IMR-90 (cell line): Measurements from ENCODE around the gene TTC21A.

Experiments
- BHLHE40 ChIP-seq: fragments of 150-350 bp; IDR thresholded peaks from 2 replicates; pipeline ENCODE4 v1.6.1; 2016; ENCODE audit warnings: mild to moderate bottlenecking, low read depth, low read length
- CEBPB ChIP-seq: IDR thresholded peaks from 2 replicates; pipeline ENCODE4 v1.6.1; 2012; ENCODE audit warnings: low read depth, low read length, improper control_type of control experiment
- CHD1 ChIP-seq: IDR thresholded peaks from 2 replicates; pipeline ENCODE4 v1.6.1; 2012; ENCODE audit warnings: low read depth, low read length, improper control_type of control experiment
- ELK1 ChIP-seq: fragments of 150-350 bp; IDR thresholded peaks from 2 replicates; pipeline ENCODE4 v1.6.1; 2016; ENCODE audit warnings: low read depth, mild to moderate bottlenecking, low read length, moderate library complexity, borderline replicate concordance
- FOS ChIP-seq: fragments of 150-350 bp; IDR thresholded peaks from 2 replicates; pipeline ENCODE4 v1.6.1; 2016; ENCODE audit warnings: low read depth, low read length
- MAFK ChIP-seq: IDR thresholded peaks from 2 replicates; pipeline ENCODE4 v1.6.1; 2012; ENCODE audit warnings: low read depth, low read length, improper control_type of control experiment
- MAZ ChIP-seq: IDR thresholded peaks from 2 replicates; pipeline ENCODE4 v1.6.1; 2012; ENCODE audit warnings: low read depth, mild to moderate bottlenecking, low read length, improper control_type of control experiment, moderate library complexity, borderline replicate concordance
- MXI1 ChIP-seq: IDR thresholded peaks from 2 replicates; pipeline ENCODE4 v1.6.1; 2012; ENCODE audit warnings: low read depth, mild to moderate bottlenecking, low read length, moderate library complexity, borderline replicate concordance
- POLR2A ChIP-seq: IDR thresholded peaks from 2 replicates; pipeline ENCODE4 v1.6.1; 2012; ENCODE audit warnings: mild to moderate bottlenecking, low read depth, low read length
- RAD21 ChIP-seq: IDR thresholded peaks from 2 replicates; pipeline ENCODE4 v1.6.1; 2012; ENCODE audit warnings: low read length, improper control_type of control experiment
- RFX5 ChIP-seq: IDR thresholded peaks from 2 replicates; pipeline ENCODE4 v1.8.0; 2012; ENCODE audit warnings: low read depth, mild to moderate bottlenecking, low read length, moderate library complexity
- SMC3 ChIP-seq: fragments of 150-350 bp; IDR thresholded peaks from 2 replicates; pipeline ENCODE4 v1.6.1; 2016; ENCODE audit warnings: low read depth, mild to moderate bottlenecking, antibody characterized with exemption, low read length, moderate library complexity
- USF2 ChIP-seq: fragments of 150-350 bp; IDR thresholded peaks from 2 replicates; pipeline ENCODE4 v1.6.1; 2017; ENCODE audit warnings: mild to moderate bottlenecking, antibody characterized with exemption, low read length, low read depth
- TF ChIP-seq, protein P1 (sequence below): conservative IDR thresholded peaks from 2 replicates; pipeline ENCODE4 v1.5.1; 2012; ENCODE audit warnings: mild to moderate bottlenecking, low read depth, low read length, improper control_type of control experiment

DNA sequence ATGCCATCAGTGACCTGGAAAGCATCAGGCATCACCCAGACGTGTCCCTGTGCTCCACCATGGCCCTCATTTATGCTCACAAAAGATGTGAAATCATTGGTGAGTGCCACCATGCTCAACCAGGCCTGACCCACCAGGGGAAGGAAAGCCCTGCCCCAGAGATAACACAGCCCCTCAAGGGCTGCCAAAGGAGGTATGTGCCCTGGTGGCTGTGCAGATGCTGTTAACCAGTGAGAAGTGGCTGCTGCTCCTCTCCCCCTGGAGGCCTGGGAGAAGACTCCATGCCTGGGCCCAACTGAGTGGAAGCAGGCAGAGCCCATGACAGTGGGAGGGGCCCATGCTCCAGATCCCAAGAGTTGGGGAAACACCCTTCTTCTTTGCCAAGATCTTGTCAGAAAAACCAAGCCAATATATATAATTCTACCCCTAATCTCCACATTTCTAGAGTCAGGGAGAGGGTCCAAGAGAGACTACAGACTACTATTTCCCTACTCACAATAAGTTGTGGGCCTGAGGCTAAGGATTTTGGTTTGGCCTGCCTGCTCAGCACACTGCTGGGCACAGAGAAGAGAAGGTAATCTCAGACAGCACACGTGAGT, 2.7 kb downstream of the TTC21A start:
- TF ChIP-seq POLR2A (no peak), SMC3 (no peak), ELK1 (no peak), MAFK (no peak), USF2 (no peak), FOS (no peak), RAD21 (no peak), MXI1 (no peak), RFX5 (no peak), MAZ (no peak), CEBPB (no peak), CHD1 (no peak), BHLHE40 (no peak)
- TF ChIP-seq, protein P1, sequence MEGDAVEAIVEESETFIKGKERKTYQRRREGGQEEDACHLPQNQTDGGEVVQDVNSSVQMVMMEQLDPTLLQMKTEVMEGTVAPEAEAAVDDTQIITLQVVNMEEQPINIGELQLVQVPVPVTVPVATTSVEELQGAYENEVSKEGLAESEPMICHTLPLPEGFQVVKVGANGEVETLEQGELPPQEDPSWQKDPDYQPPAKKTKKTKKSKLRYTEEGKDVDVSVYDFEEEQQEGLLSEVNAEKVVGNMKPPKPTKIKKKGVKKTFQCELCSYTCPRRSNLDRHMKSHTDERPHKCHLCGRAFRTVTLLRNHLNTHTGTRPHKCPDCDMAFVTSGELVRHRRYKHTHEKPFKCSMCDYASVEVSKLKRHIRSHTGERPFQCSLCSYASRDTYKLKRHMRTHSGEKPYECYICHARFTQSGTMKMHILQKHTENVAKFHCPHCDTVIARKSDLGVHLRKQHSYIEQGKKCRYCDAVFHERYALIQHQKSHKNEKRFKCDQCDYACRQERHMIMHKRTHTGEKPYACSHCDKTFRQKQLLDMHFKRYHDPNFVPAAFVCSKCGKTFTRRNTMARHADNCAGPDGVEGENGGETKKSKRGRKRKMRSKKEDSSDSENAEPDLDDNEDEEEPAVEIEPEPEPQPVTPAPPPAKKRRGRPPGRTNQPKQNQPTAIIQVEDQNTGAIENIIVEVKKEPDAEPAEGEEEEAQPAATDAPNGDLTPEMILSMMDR: no peak
